GM21529 (cell line): ENCODE data around the gene IFNG-AS1.

Experiments used
- ATAC-seq: cut with Tn5 transposase; IDR thresholded peaks from one replicate; pipeline ENCODE4 v1.9.1; 2021; ENCODE audit not compliant: unreplicated experiment

IFNG-AS1 gene

GRCh38 chr12:67993143-67993542, 3.9 kb downstream of the IFNG-AS1 start:
- ATAC-seq: no peak

GRCh38 chr12:67994046-67994445, 4.8 kb downstream of the IFNG-AS1 start:
- ATAC-seq: no peak

GRCh38 chr12:67996347-67996746, 7.1 kb downstream of the IFNG-AS1 start:
- ATAC-seq: no peak

- no peak for ATAC-seq
Observed at GRCh38 chr12:67998379-67998778, 9.1 kb downstream of the IFNG-AS1 start.

GRCh38 chr12:67999244-67999643, 10.0 kb downstream of the IFNG-AS1 start:
- no peak for ATAC-seq

- ATAC-seq: no peak
Observed at GRCh38 chr12:68001486-68002466, 12.5 kb downstream of the IFNG-AS1 start.

GRCh38 chr12:68003777-68004176, 14.5 kb downstream of the IFNG-AS1 start:
- ATAC-seq: no peak

- ATAC-seq: no peak
Observed at GRCh38 chr12:68007033-68007432, 17.8 kb downstream of the IFNG-AS1 start.

- no peak for ATAC-seq
Observed at GRCh38 chr12:68007466-68007865, 18.2 kb downstream of the IFNG-AS1 start.

- no peak for ATAC-seq
Observed at GRCh38 chr12:68011206-68011881, 22.1 kb downstream of the IFNG-AS1 start.

- ATAC-seq: no peak
Observed at GRCh38 chr12:68011882-68012207, 22.6 kb downstream of the IFNG-AS1 start.

- peak; percentile 87 for ATAC-seq
Observed at GRCh38 chr12:68012712-68013111, 23.5 kb downstream of the IFNG-AS1 start.

- no peak for ATAC-seq
Observed at GRCh38 chr12:68013181-68013580, 23.9 kb downstream of the IFNG-AS1 start.

- ATAC-seq: no peak
Observed at GRCh38 chr12:68016136-68016535, 26.9 kb downstream of the IFNG-AS1 start.

- ATAC-seq: no peak
Observed at GRCh38 chr12:68018315-68018714, 29.1 kb downstream of the IFNG-AS1 start.

GRCh38 chr12:68020049-68020448, 30.8 kb downstream of the IFNG-AS1 start:
- no peak for ATAC-seq

GRCh38 chr12:68020699-68021098, 31.5 kb downstream of the IFNG-AS1 start:
- ATAC-seq: no peak

GRCh38 chr12:68028647-68029046, 39.4 kb downstream of the IFNG-AS1 start:
- no peak for ATAC-seq

GRCh38 chr12:68030248-68030647, 41.0 kb downstream of the IFNG-AS1 start:
- no peak for ATAC-seq

GRCh38 chr12:68031174-68031573, 41.9 kb downstream of the IFNG-AS1 start:
- ATAC-seq: no peak

GRCh38 chr12:68031881-68032739, 42.9 kb downstream of the IFNG-AS1 start:
- ATAC-seq: no peak
